Testis (tissue), 2 donors: ENCODE measurements around the gene DTL.
"Not testable (repeated sequence)": the region's sequence is repeated elsewhere in the genome, so short reads cannot be mapped to it uniquely, and the experiment has no call there.

Experiments used
- POLR2A ChIP-seq: fragments of 450-650 bp; IDR thresholded peaks from one replicate; pipeline ENCODE4 v1.6.1; 2017; ENCODE audit warnings: antibody characterized with exemption, mild to moderate bottlenecking, moderate library complexity
- TF ChIP-seq, protein P1 (sequence below), 3 experiments: fragments of 450-650 bp in 2 of 3; fragments of 200-600 bp in 1 of 3; sonication (generic) in 1 of 3; IDR thresholded peaks; one replicate each; pipeline ENCODE4 v1.5.1; 2016 to 2019; ENCODE audit warnings: antibody characterized with exemption in 3 of 3, mild to moderate bottlenecking in 2 of 3, moderate library complexity in 1 of 3

DNA sequence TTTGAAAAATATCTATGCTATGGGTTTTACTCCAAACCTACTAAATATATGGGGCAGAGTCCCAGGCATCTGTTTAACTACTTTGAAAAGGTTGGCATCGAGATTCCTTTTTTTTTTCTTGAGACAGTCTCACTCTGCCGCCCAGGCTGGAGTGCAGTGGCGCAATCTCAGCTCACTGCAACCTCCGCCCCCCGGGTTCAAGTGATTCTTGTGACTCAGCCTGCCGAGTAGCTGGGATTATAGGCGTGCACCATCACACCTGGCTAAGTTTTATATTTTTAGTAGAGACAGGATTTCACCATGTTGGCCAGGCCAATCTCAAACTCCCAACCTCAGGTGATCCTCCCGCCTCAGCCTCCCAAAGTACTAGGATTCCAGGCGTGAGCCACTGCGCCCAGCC, 7.8 kb upstream of the DTL start:
- TF ChIP-seq, protein P1, sequence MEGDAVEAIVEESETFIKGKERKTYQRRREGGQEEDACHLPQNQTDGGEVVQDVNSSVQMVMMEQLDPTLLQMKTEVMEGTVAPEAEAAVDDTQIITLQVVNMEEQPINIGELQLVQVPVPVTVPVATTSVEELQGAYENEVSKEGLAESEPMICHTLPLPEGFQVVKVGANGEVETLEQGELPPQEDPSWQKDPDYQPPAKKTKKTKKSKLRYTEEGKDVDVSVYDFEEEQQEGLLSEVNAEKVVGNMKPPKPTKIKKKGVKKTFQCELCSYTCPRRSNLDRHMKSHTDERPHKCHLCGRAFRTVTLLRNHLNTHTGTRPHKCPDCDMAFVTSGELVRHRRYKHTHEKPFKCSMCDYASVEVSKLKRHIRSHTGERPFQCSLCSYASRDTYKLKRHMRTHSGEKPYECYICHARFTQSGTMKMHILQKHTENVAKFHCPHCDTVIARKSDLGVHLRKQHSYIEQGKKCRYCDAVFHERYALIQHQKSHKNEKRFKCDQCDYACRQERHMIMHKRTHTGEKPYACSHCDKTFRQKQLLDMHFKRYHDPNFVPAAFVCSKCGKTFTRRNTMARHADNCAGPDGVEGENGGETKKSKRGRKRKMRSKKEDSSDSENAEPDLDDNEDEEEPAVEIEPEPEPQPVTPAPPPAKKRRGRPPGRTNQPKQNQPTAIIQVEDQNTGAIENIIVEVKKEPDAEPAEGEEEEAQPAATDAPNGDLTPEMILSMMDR (IDR thresholded peaks at IDR 0.05) = not testable (repeated sequence)
- TF ChIP-seq POLR2A = not testable (repeated sequence)
